ENCODE data around the gene SAMM50. TPM values are rescaled to one million over a fixed set of nuclear protein-coding genes. Genes with fewer than 3 reads are reported as not detected.

SAMM50 gene
- total and polyA plus RNA-seq, 12 donors, result 15.3 to 90.6 (median 72.6) TPM

DNA sequence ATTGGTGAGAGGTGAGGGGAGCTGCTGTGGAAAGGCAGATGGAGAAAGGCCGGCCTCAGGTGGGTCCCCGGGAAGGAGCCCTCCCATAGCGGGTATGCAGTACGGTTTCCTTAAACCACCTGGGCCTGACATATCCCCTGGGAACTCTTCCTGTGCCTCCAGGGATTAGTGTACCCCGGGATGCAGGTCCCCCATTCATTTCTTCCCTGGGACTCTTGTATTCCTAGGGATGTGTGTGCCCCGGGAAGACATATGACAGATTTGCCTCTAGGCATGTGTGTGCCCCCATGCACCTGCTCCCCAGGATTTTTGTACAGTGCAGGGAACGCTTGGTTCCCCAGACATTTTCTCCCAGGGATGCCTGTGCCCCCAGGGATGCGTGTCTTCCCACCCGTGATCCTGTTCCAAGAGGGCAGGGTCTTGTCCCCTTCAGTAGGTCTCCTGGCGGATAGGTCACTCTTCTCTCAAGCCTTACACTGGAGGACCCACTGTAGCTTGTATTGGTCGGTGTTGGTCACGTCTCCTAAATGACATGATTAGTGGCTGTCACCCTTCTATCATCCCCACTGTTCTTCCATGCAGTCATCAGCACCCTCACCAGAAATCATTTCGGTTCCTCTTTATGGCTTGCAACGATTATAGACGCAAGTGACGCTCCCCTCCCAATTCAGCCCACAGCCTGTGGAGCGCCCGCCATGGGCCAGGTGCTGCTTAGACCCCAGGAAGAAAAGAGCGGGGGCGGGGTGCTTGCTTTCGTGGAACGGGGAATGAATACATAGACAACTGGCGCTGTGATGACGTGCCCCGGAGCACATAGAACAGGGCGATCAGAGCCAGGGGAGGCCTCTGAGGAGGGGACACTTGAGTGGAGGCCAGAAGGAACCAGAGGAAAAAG, 70.2 kb downstream of the SAMM50 start:
- peaks cover 15 to 81% (median 74%) of the 10 kb centered on the region in 9 donors for H3K4me1 ChIP-seq
- no peaks in the 10 kb centered on the region for H3K27me3 ChIP-seq
- DNase-seq (peak in 1 of 2 donors; percentile 44), ATAC-seq (peak in 6 of 8 donors; percentile 3 to 61 (median 20))
- WGBS, 2 donors, result 66 to 82% methylated on average over 26 of the region's 26 CpGs
- intact Hi-C loops (cut with DNase I), result loop anchor here in 3 of 10 donors (2.0 to 10.0 kb wide), 4 partner anchors 42 to 59 kb away; no protein-coding TSS in a partner anchor
- peak overlapping the region; percentile 93 to 98 (median 95) for H3K27ac ChIP-seq
- no peaks in the 10 kb centered on the region for H3K9me3 ChIP-seq
- no peaks in the 10 kb centered on the region for H3K36me3 ChIP-seq
- peak overlapping the region; percentile 43 to 89 (median 68) for H3K4me3 ChIP-seq
- TF ChIP-seq, protein P1, sequence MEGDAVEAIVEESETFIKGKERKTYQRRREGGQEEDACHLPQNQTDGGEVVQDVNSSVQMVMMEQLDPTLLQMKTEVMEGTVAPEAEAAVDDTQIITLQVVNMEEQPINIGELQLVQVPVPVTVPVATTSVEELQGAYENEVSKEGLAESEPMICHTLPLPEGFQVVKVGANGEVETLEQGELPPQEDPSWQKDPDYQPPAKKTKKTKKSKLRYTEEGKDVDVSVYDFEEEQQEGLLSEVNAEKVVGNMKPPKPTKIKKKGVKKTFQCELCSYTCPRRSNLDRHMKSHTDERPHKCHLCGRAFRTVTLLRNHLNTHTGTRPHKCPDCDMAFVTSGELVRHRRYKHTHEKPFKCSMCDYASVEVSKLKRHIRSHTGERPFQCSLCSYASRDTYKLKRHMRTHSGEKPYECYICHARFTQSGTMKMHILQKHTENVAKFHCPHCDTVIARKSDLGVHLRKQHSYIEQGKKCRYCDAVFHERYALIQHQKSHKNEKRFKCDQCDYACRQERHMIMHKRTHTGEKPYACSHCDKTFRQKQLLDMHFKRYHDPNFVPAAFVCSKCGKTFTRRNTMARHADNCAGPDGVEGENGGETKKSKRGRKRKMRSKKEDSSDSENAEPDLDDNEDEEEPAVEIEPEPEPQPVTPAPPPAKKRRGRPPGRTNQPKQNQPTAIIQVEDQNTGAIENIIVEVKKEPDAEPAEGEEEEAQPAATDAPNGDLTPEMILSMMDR (IDR thresholded peaks at IDR 0.05), result no peak

DNA sequence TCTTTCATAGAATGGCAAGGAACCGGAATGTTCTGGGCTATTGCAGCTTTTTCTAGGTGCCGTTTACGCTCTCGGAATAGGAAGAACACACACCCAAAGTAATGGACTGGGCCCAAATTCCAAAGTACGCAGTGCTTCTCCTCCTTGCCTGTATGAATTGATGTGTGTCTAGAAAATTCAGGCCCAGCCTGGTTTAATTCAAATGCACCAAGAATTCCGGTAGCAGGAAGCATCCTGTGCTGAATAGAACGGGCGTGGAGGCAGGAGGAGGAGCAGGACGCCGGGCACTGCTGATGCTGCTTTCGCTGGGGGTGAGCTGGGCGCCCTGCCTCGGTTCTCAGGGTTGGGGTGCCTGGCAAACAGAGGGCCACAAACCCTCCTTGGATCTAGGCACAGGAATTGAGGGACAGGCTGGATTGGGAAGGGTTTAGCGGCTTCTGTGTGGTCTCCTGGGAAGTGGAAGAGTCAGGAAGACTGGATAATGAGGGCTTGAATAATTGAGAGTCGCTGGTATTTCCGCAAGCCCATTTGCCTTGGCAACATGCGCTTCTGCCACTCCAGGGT, 70.9 kb downstream of the SAMM50 start:
- intact Hi-C loops (cut with DNase I), result loop anchor here in 3 of 10 donors (2.0 to 10.0 kb wide), 4 partner anchors 41 to 59 kb away; no protein-coding TSS in a partner anchor
- no peaks in the 10 kb centered on the region for H3K27me3 ChIP-seq
- H3K36me3 ChIP-seq, result no peaks in the 10 kb centered on the region
- H3K27ac ChIP-seq, result peak overlapping the region; percentile 93 to 98 (median 95)
- H3K4me3 ChIP-seq, result peak overlapping the region in 9 of 10 donors; percentile 10 to 80 (median 66)
- 62 to 66% methylated on average over 17 of the region's 17 CpGs for WGBS, 2 donors
- ATAC-seq (peak in 7 of 8 donors; percentile 2 to 52 (median 38)), DNase-seq (no peak)
- peaks cover 16 to 87% (median 79%) of the 10 kb centered on the region in 9 donors for H3K4me1 ChIP-seq
- H3K9me3 ChIP-seq, result no peaks in the 10 kb centered on the region
- TF ChIP-seq, protein P1 (IDR thresholded peaks at IDR 0.05), result no peak

DNA sequence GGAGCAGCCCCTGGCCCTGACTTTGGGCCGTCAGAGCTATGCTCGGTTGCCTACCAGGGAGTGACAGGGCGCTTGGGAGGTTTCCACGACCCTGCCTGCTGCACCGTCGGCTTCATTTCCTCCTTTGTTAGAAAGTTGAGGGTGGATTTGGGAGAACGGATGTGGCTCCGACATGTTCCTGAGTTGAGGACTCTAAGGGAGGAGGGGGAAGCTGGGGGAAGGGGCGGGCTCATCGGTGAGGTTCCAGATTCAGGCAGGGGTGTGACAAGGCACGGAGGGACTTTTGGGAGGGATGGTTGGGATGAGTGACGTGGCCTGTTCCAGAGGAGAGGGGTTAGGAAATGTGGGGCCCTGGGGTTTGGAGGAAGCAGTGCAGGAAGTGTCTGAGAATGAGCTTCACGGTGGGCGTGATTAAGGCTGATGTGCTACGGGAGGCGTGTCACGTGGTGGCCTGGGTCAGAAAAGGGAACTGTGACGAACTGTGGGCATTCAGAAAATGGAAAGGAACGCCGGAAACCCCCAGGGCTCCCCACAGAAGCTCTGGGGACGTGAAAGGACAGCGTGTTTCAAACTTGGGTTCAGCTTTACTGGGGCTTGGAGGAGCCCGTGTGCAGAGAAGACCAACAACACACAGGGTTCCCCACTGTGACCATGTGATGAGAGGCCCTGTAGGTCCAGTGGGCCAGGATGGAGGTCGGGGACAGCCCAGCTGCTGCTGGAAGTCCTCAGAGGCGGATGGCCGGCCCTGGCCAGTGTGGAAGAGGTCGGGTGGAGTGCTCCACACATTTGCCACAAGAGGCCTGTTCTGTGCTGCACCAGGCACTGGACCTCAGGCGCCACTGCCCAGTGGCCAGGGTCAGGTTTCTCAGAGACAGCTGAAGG, 71.6 kb downstream of the SAMM50 start:
- no peaks in the 10 kb centered on the region for H3K9me3 ChIP-seq
- H3K36me3 ChIP-seq, result no peaks in the 10 kb centered on the region
- H3K27me3 ChIP-seq, result no peaks in the 10 kb centered on the region
- peaks cover 16 to 91% (median 86%) of the 10 kb centered on the region in 9 donors for H3K4me1 ChIP-seq
- DNase-seq, result peak; percentile 72 to 88
- WGBS, 2 donors, result 44 to 50% methylated on average over 28 of the region's 28 CpGs
- ATAC-seq, result peak; percentile 52 to 87 (median 74)
- intact Hi-C loops (cut with DNase I), result loop anchor here in 3 of 10 donors (2.0 to 10.0 kb wide), 4 partner anchors 40 to 58 kb away; no protein-coding TSS in a partner anchor
- TF ChIP-seq, protein P1 (IDR thresholded peaks at IDR 0.05), result no peak
- H3K4me3 ChIP-seq, result peak overlapping the region in 9 of 10 donors; percentile 16 to 80 (median 66)
- H3K27ac ChIP-seq, result peak overlapping the region; percentile 93 to 98 (median 95)
